Esophagus (tissue), 2 donors: ENCODE results near the gene TRIM72. TPM values are rescaled to one million over a fixed set of nuclear protein-coding genes. Genes with fewer than 3 reads are reported as not detected.
"Not testable (repeated sequence)": the region's sequence is repeated elsewhere in the genome, so short reads cannot be mapped to it uniquely, and the experiment has no call there.

ENCODE experiments used
- H3K27ac ChIP-seq, 2 donors: one replicate each; pipeline ENCODE4 v1.5.1; 2013; ENCODE audit warnings: low read depth in 2 of 2, mild to moderate bottlenecking in 2 of 2, inconsistent platforms in 1 of 2, low read length in 1 of 2, moderate library complexity in 1 of 2
- H3K27me3 ChIP-seq, 2 donors: one replicate each; pipeline ENCODE4 v1.6.1; 2013; ENCODE audit warnings: low read length in 2 of 2, control low read depth in 1 of 2, mild to moderate bottlenecking in 1 of 2; ENCODE audit not compliant: insufficient read depth in 2 of 2, control insufficient read depth in 1 of 2
- H3K36me3 ChIP-seq, 2 donors: one replicate each; pipeline ENCODE4 v1.6.1; 2013; ENCODE audit warnings: low read length in 1 of 2; ENCODE audit not compliant: control insufficient read depth in 2 of 2, insufficient read depth in 2 of 2
- H3K4me1 ChIP-seq, 2 donors: one replicate each; pipeline ENCODE4 v1.6.1; 2013; ENCODE audit warnings: low read length in 1 of 2; ENCODE audit not compliant: control insufficient read depth in 2 of 2, insufficient read depth in 2 of 2
- H3K4me3 ChIP-seq, 2 donors: one replicate each; pipeline ENCODE4 v1.5.1; 2013; ENCODE audit warnings: low read length in 2 of 2, mild to moderate bottlenecking in 2 of 2, low read depth in 1 of 2, moderate library complexity in 1 of 2
- H3K9me3 ChIP-seq, 2 donors: one replicate each; pipeline ENCODE4 v1.6.1; 2013; ENCODE audit warnings: mild to moderate bottlenecking in 2 of 2, low read depth in 1 of 2, low read length in 1 of 2, moderate library complexity in 1 of 2; ENCODE audit not compliant: control insufficient read depth in 2 of 2, insufficient read depth in 1 of 2
- WGBS, 2 donors: extraction: QIAGEN DNeasy Blood & Tissue Kit; methylation state at CpG; one replicate each; pipeline ENCODE4 v1.1.7; 2013; 5-methylcytosine and 5-hydroxymethylcytosine counted together
- polyA plus RNA-seq, 2 donors: library from polyadenylated mRNA; stranded (reverse); fragments of 200-250 nt; gene quantifications; one replicate each; pipeline ENCODE4 v1.2.3, GENCODE V29; 2013
- donor health status: healthy with polysubstance abuse.
- donor health status: Bipolar disorder and iron deficiency.

TRIM72 gene
- polyA plus RNA-seq, 2 donors = 0.02 to 0.04 TPM

- Histone ChIP-seq H3K27me3 (no peaks in the 10 kb centered on the region), H3K4me1 (peaks cover 0 to 4% of the 10 kb centered on the region in 2 donors), H3K36me3 (no peaks in the 10 kb centered on the region), H3K27ac (no peak overlapping the region), H3K4me3 (no peak overlapping the region), H3K9me3 (no peaks in the 10 kb centered on the region)
- WGBS, 2 donors = 86 to 90% methylated on average over 5 of the region's 5 CpGs
Measured at GRCh38 chr16:31276600-31276999, 62.7 kb downstream of the TRIM72 start.

GRCh38 chr16:31277659-31278260, 63.8 kb downstream of the TRIM72 start:
- no peak overlapping the region for H3K27ac ChIP-seq

GRCh38 chr16:31278853-31279252, 64.9 kb downstream of the TRIM72 start:
- not testable (repeated sequence) for H3K27me3 ChIP-seq, H3K4me1 ChIP-seq, H3K27ac ChIP-seq, H3K36me3 ChIP-seq, H3K9me3 ChIP-seq, H3K4me3 ChIP-seq
- 84 to 87% methylated on average over 3 to 4 of the region's 4 CpGs for WGBS, 2 donors

More at GRCh38 chr16:31277659-31278260, 63.8 kb downstream of the TRIM72 start:
- WGBS, 2 donors = 85 to 87% methylated on average over 17 of the region's 17 CpGs
- H3K4me3 ChIP-seq = no peak overlapping the region
- no peaks in the 10 kb centered on the region for H3K9me3 ChIP-seq
- peaks cover 0 to 4% of the 10 kb centered on the region in 2 donors for H3K4me1 ChIP-seq
- H3K27me3 ChIP-seq = no peaks in the 10 kb centered on the region
- no peaks in the 10 kb centered on the region for H3K36me3 ChIP-seq

Other genes starting within 250 kb of the TRIM72 start
- gene HSD3B7, start 228.9 kb upstream of the TRIM72 start, polyA plus RNA-seq = 10 to 100 TPM in 1 of 2 donors, 1 to 10 TPM in 1; 6.6 to 12.1 TPM
- 1 to 10 TPM in 1 of 2 donors, under 1 TPM in 1; 0.29 to 1.6 TPM for gene STX1B, start 203.5 kb upstream of the TRIM72 start, polyA plus RNA-seq
- gene STX4, start 180.6 kb upstream of the TRIM72 start, polyA plus RNA-seq = 10 to 100 TPM; 49.7 to 54.1 TPM
- gene ZNF668, start 139.9 kb upstream of the TRIM72 start, polyA plus RNA-seq = 1 to 10 TPM; 5.8 to 6.6 TPM
- 1 to 10 TPM; 3.4 to 8.1 TPM for gene ZNF646, start 139.7 kb upstream of the TRIM72 start, polyA plus RNA-seq
- 1 to 10 TPM in 1 of 2 donors, under 1 TPM in 1; 1.00 to 2.9 TPM for gene PRSS53, start 125.2 kb upstream of the TRIM72 start, polyA plus RNA-seq
- gene VKORC1, start 119.3 kb upstream of the TRIM72 start, polyA plus RNA-seq = 10 to 100 TPM; 18.5 to 39.2 TPM
- 10 to 100 TPM; 13.0 to 23.1 TPM for gene BCKDK, start 105.7 kb upstream of the TRIM72 start, polyA plus RNA-seq
- 10 to 100 TPM; 28.3 to 33.6 TPM for gene KAT8, start 96.5 kb upstream of the TRIM72 start, polyA plus RNA-seq
- gene PRSS8, start 78.4 kb upstream of the TRIM72 start, polyA plus RNA-seq = 100 to 1,000 TPM in 1 of 2 donors, 10 to 100 TPM in 1; 64.3 to 201 TPM
- gene PRSS36, start 64.1 kb upstream of the TRIM72 start, polyA plus RNA-seq = 1 to 10 TPM; 1.7 to 2.4 TPM
- gene FUS, start 34.0 kb upstream of the TRIM72 start, polyA plus RNA-seq = 100 to 1,000 TPM; 134 to 170 TPM
- 10 to 100 TPM; 51.7 to 79.2 TPM for gene PYCARD, start 11.4 kb upstream of the TRIM72 start, polyA plus RNA-seq
- gene PYDC1, start 3.0 kb downstream of the TRIM72 start, polyA plus RNA-seq = not detected
- gene ITGAM, start 45.9 kb downstream of the TRIM72 start, polyA plus RNA-seq = under 1 TPM; 0.44 to 0.57 TPM
- 1 to 10 TPM; 1.1 to 1.5 TPM for gene ITGAX, start 141.1 kb downstream of the TRIM72 start, polyA plus RNA-seq
- gene ITGAD, start 179.2 kb downstream of the TRIM72 start, polyA plus RNA-seq = under 1 TPM in 1 of 2 donors, not detected in 1; 0.02 TPM
- under 1 TPM; 0.24 to 0.53 TPM for gene COX6A2, start 214.2 kb downstream of the TRIM72 start, polyA plus RNA-seq
- gene ZNF843, start 228.7 kb downstream of the TRIM72 start, polyA plus RNA-seq = under 1 TPM; 0.12 to 0.18 TPM
- gene ARMC5, start 245.4 kb downstream of the TRIM72 start, polyA plus RNA-seq = 10 to 100 TPM; 10.3 to 15.1 TPM